K562 (cell line): ENCODE results near the gene PCBP3.

Source experiments
- CEBPB ChIP-seq: fragments of 450-650 bp; IDR thresholded peaks from 2 replicates; pipeline ENCODE4 v1.6.1; 2016; ENCODE audit warnings: missing genetic modification characterization, missing compliant biosample characterization
- CTCF ChIP-seq, 3 experiments: IDR thresholded peaks in 2 of 3; conservative IDR thresholded peaks in 1 of 3; 2 replicates each; pipeline ENCODE4 v1.5.1; 2011 to 2012; ENCODE audit warnings: low read length in 3 of 3, mild to moderate bottlenecking in 3 of 3, control low read depth in 2 of 3, improper control_type of control experiment in 1 of 3, inconsistent platforms in 1 of 3, low read depth in 1 of 3, mixed read lengths in 1 of 3, moderate library complexity in 1 of 3; ENCODE audit not compliant: insufficient read depth in 2 of 3
- ELF1 ChIP-seq: fragments of 200-800 bp; sonication (Bioruptor generic); IDR thresholded peaks from 2 replicates; pipeline ENCODE4 v1.6.1; 2016; ENCODE audit warnings: missing genetic modification characterization, missing compliant biosample characterization
- PATZ1 ChIP-seq: fragments of 250-450 bp; sonication (Bioruptor Pico); IDR thresholded peaks from 2 replicates; pipeline ENCODE4 v1.5.0; 2020; ENCODE audit warnings: mild to moderate bottlenecking, borderline replicate concordance
- TBP ChIP-seq: optimal IDR thresholded peaks from 2 replicates; pipeline ENCODE3; 2011; ENCODE audit warnings: low read depth, low read length, improper control_type of control experiment
- ZBTB43 ChIP-seq: sonication (generic); formaldehyde crosslinking; IDR thresholded peaks from 2 replicates; pipeline ENCODE4 v1.8.0; 2023; ENCODE audit warnings: mild to moderate bottlenecking, missing genetic modification reagents

- TF ChIP-seq ZBTB43 = no peak
- TF ChIP-seq TBP = no peak
- no peak for TF ChIP-seq CEBPB (tag)
- no peak for TF ChIP-seq ELF1 (tag)
- TF ChIP-seq PATZ1 (CRISPR knock-in tag) = no peak
- no peak for TF ChIP-seq CTCF (IDR thresholded peaks at IDR 0.05 in 2 of 3, conservative IDR thresholded peaks at IDR 0.05 in 1 of 3; ENCODE audit: insufficient read depth in 2 of 3, low read depth in 1 of 3, low read length in 3 of 3)
These were observed 341.1 kb downstream of the PCBP3 start for GRCh38 chr21:45984584-45985095.
